NCI-H524 (cell line): ENCODE results near the gene SERTAD3.
"Not testable (repeated sequence)": the region's sequence is repeated elsewhere in the genome, so short reads cannot be mapped to it uniquely, and the experiment has no call there.

Source experiments
- DNase-seq, 2 experiments: peaks; one replicate each; lab custom pipeline; 2025; lab: John Stamatoyannopoulos, UW

The SERTAD3 gene

DNA sequence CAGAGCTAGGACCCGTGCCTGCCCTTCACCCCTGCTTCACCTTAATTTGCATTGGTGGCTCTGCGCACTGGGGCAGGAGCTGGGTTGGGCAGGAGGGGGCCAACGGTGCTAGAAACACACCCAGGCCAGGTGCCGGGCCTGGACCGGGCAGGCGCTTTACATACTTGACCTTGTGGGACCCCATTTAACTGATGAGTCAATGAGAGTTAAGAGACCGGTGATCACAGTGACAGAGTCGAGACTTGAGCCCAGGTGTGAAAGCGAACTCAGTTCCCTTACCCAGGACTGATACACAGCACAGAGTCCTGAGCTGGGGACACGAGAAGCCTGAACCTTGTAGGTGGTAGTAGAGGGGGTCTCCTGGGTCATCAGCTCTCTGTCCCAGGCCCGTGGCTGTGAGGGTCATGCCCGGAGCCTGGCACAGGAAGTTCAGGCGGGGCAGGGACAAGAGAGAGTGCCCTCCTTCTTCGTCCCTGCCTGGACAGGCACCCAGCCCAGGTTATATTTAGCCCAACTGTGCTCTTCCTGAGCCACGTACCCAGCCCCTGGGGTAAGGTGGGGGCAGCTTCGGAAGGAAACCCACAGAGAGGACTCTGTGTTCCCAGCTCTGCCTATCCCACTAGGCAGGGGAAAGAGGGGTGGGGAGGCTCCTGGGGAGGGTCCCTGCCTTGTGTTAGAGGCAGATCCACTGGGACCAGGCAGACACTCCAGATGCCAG is 32.9 kb downstream of the SERTAD3 start:
- DNase-seq: no peak

- no peak for DNase-seq
Measured at GRCh38 chr19:40410030-40410389, 34.1 kb downstream of the SERTAD3 start.

DNA sequence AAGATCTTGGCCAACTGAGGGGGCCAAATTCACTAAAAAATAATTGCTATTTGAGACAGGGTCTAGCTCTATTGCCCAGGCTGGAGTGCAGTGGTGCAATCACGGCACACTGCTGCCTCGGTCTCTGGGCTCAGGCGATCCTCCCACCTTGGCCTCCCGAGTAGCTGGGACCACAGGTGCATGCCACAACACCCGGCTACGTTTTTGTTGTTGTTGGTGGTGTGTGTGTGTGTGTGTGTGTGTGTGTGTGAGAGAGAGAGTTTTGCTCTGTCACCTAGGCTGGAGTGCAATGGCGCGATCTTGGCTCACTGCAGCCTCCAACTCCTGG is 35.6 kb downstream of the SERTAD3 start:
- not testable (repeated sequence) for DNase-seq

DNA sequence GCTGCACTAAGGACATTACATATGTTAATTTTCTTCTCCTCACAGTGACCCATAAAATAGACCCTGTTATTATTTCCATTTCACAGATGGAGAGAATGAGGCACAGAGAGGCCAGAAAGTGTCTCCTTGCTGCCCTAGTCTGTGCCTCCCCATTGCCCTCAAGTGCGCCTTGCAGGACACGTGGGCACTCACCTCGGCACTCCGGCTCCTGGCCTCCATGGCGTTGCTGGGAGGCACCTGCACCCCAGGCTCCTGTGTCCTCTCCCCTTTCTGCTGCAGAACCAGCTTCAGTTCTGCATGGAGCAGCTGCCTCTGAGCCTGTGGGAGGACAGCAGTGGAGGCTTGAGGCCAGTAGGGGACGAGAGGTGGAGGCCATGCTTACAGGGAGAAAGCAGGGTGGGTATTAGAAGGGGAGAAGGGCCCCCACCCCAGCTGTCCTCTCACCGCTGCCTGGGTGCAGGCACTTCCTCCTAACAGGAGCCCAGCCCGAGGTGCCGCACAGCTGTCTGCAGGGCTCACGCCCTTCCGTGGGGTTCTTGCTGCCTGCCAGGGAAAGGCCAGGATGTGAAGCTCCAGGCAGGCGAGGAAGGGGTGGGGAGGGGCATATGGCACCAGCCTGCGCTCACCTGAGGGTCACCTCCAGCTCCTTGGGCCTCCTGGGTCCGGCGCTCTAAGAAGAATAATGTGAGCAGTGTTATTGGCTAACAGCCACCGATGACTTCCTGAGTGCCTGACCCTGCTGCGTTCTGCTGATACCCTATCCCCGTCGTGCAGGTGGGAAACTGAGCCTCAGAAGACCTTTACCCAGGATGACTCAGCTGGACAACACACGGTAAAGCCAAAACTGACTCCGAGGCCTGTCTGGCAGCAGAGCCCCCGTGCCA is 36.2 kb downstream of the SERTAD3 start:
- no peak for DNase-seq

DNA sequence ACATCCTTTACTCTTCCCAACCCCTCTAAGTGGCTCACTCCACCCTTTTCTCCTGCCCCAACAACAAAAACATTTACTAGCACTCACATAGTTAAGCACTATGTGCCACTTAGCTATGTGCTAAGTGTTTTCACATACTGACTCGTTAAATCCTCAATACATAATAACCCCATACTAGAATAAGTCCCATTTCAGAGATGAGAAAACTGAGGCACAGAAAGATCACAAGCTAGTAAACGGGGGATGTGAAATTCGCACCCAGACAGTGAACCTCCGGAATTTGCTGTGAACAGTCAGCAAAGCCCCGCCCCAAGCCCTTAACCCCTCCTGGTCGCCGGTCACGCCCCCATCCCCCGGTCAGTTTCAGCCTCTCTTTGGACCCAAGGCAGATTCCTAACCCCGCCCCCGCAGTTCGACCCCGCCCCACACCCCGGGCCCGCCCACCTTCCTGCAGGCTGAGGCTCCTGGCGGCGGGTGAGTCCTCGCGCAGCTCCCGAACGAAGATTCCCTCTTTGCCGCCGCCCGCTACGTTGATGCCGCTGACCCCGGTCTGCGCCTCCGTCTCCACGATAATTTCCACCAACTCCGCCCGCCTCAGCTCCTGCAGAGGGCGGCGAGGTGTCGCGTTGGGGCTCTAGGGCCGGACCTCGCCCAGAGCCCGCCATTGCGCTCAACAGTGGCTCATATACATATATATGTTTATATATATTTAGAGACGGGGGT is 40.7 kb downstream of the SERTAD3 start:
- DNase-seq: peak; percentile 63 to 73

- no peak for DNase-seq
Measured at GRCh38 chr19:40400559-40400958, 43.6 kb downstream of the SERTAD3 start.

- peak; percentile 56 to 83 for DNase-seq
Measured at GRCh38 chr19:40398417-40399131, 45.6 kb downstream of the SERTAD3 start.

GRCh38 chr19:40397568-40397906 is 46.6 kb downstream of the SERTAD3 start:
- DNase-seq: no peak

GRCh38 chr19:40396886-40397567 is 47.1 kb downstream of the SERTAD3 start:
- DNase-seq: no peak

- no peak for DNase-seq
Measured at GRCh38 chr19:40395956-40396355, 48.2 kb downstream of the SERTAD3 start.

- DNase-seq: no peak
Measured at GRCh38 chr19:40394816-40395210, 49.3 kb downstream of the SERTAD3 start.

GRCh38 chr19:40393894-40394815 is 50.0 kb downstream of the SERTAD3 start:
- no peak for DNase-seq

DNA sequence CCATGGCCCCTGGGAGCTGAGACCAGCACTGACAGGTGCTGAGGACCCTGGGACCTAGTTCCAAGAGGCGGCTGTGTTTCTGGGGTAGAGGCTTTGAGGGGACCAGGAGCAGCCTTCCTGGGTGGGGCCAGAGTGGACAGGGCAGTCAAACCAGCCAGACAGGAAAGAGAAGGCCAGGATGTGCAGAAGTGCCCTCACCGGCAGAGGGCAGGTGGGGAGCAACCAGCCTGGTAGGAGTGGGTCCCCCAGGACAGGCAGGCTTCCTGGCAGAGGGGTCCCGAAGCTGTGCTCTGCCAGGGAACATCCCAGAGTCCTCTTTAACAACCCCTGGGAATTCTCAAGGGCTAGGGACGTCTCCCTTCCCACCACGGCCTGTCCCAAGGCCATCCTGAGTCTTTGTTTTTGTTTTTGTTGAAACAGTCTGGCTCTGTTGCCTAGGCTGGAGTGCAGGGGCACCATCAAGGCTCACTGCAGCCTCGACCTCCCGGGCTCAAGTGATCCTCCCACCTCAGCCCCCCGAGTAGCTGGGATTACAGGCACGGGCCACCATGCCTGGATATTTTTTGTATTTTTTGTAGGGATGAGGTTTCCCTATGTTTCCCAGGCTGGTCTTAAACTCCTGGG is 51.1 kb downstream of the SERTAD3 start:
- peak in 1 of 2 experiments; percentile 23 for DNase-seq

DNA sequence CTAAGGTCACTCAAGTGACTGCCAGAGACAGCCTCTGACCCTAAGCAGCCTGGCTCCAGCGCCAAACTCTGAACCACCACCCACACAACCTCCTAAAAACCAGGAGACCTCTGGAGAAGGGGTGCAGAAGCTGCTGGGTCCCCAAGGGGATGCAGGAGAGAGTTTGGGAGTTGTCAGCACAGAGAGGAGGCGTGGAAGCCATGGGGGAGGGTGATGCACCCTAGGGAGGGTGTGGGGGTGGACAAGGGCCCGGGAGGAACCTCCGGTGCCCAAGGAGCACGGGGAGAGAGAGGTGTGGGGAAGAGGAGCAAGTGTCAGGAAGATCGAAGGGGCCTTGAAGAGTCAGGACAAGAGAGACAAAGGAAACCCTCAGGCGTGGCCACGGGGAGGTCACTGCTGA is 52.0 kb downstream of the SERTAD3 start:
- no peak for DNase-seq
